ENCODE results near the gene LY86.

Gene LY86

DNA sequence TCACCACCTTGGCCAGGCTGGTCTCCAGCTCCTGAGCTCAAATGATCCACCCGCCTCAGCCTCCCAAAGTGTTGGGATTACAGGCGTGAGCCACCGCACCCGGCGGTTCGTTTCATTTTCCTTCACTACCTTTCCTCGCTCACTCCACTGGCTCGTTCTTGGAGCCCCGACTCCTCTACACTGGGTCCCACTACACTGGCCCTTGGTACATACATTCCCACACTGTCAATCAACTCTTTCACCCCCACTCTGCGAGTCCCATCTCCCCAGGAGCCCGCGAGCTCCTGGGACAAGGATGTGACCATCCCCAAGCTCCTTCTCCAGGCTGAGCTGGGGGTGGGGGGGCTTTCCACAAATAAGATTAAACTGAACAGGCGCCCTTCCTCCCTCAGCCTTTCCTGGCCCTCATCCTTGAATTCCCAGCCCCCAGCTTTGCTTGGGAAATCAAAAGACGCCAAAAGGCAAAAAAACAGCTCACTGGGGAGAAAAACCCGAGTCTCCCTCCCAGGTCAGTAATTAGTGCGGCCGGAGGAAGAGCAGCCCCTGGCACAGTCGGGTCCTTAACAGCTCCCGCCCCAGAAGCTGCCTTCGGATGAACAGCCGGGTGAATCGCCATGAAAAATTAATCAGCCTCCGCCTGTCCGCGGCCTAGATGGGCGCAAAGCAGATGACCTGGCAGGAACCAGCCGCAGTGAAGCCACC lies 42.8 kb upstream of the LY86 start:
- Histone ChIP-seq H3K9ac (peak overlapping the region; percentile 94), H2AFZ (ENCODE audit: low read depth) (peak overlapping the region; percentile 96), H3K27me3 (ENCODE audit: insufficient read depth, low read depth) (no peaks in the 10 kb centered on the region), H3K4me2 (peak overlapping the region; percentile 81), H3K27ac (peak overlapping the region; percentile 99), H3K36me3 (ENCODE audit: insufficient read depth) (no peaks in the 10 kb centered on the region), H3K4me3 (IDR thresholded peaks at IDR 0.05; ENCODE audit: insufficient read depth, low read depth, low read length) (no peak overlapping the region), H4K20me1 (ENCODE audit: insufficient read depth) (no peaks in the 10 kb centered on the region), H3K4me1 (ENCODE audit: low read depth, poor library complexity, severe bottlenecking) (peaks cover 68% of the 10 kb centered on the region), H3K79me2 (ENCODE audit: insufficient read depth, low read depth) (no peaks in the 10 kb centered on the region)
- TF ChIP-seq, protein P1, sequence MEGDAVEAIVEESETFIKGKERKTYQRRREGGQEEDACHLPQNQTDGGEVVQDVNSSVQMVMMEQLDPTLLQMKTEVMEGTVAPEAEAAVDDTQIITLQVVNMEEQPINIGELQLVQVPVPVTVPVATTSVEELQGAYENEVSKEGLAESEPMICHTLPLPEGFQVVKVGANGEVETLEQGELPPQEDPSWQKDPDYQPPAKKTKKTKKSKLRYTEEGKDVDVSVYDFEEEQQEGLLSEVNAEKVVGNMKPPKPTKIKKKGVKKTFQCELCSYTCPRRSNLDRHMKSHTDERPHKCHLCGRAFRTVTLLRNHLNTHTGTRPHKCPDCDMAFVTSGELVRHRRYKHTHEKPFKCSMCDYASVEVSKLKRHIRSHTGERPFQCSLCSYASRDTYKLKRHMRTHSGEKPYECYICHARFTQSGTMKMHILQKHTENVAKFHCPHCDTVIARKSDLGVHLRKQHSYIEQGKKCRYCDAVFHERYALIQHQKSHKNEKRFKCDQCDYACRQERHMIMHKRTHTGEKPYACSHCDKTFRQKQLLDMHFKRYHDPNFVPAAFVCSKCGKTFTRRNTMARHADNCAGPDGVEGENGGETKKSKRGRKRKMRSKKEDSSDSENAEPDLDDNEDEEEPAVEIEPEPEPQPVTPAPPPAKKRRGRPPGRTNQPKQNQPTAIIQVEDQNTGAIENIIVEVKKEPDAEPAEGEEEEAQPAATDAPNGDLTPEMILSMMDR (conservative IDR thresholded peaks at IDR 0.05; ENCODE audit: low read depth, low read length): no peak

GRCh38 chr6:6546318-6547109 lies 42.0 kb upstream of the LY86 start:
- peaks cover 62% of the 10 kb centered on the region for H3K4me1 ChIP-seq (ENCODE audit: low read depth, poor library complexity, severe bottlenecking)

DNA sequence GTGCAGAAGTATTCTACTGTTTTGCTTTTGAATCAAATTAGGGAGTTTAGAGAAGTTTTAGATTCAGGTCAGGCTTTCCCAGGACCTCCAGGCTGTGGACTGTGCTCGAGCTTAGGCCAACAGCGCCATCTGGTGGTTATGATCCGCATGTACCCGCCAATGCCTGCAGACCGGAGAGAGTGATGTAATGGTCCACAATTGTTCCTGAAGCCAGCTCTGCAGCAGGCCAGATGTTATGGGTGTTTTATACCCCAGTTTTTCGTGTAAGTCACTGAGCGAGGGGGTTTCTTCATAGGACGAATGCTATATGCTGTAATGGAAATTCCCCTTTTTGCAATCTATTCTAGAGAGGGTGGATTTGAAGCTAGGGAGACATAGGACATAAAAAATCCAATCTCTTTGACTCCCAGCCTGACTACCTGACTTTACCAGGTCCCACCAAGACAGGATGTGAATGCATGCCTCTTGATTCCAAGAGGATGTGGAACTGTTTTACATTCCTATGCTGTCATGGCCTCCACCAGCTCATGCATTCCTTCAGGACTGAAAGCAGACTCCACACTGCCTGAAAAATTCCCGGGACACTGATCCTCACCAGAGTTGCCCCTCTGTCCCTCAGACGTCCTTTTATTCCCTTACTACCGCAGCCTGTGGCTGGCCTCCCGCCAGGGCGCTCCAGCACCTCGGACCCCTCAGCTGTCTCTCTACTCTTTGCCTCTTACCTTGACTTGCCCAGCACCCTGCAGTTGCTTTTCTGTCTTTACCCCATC lies 41.2 kb upstream of the LY86 start:
- Histone ChIP-seq H3K27me3 (ENCODE audit: insufficient read depth, low read depth) (no peaks in the 10 kb centered on the region), H3K4me2 (peak overlapping the region; percentile 81), H3K27ac (peak overlapping the region; percentile 99), H3K4me1 (ENCODE audit: low read depth, poor library complexity, severe bottlenecking) (peaks cover 56% of the 10 kb centered on the region), H2AFZ (ENCODE audit: low read depth) (peak overlapping the region; percentile 96), H3K9ac (peak overlapping the region; percentile 94), H3K36me3 (ENCODE audit: insufficient read depth) (no peaks in the 10 kb centered on the region), H3K79me2 (ENCODE audit: insufficient read depth, low read depth) (no peaks in the 10 kb centered on the region), H3K4me3 (IDR thresholded peaks at IDR 0.05; ENCODE audit: insufficient read depth, low read depth, low read length) (no peak overlapping the region), H4K20me1 (ENCODE audit: insufficient read depth) (no peaks in the 10 kb centered on the region)
- TF ChIP-seq, protein P1 (conservative IDR thresholded peaks at IDR 0.05; ENCODE audit: low read depth, low read length): peak; percentile 98

More at GRCh38 chr6:6546318-6547109, 42.0 kb upstream of the LY86 start:
- Histone ChIP-seq H3K36me3 (ENCODE audit: insufficient read depth) (no peaks in the 10 kb centered on the region), H3K79me2 (ENCODE audit: insufficient read depth, low read depth) (no peaks in the 10 kb centered on the region), H4K20me1 (ENCODE audit: insufficient read depth) (no peaks in the 10 kb centered on the region), H3K4me2 (peak overlapping the region; percentile 81), H3K9ac (peak overlapping the region; percentile 94), H3K27me3 (ENCODE audit: insufficient read depth, low read depth) (no peaks in the 10 kb centered on the region), H2AFZ (ENCODE audit: low read depth) (peak overlapping the region; percentile 96), H3K4me3 (IDR thresholded peaks at IDR 0.05; ENCODE audit: insufficient read depth, low read depth, low read length) (no peak overlapping the region), H3K27ac (peak overlapping the region; percentile 99)
- TF ChIP-seq, protein P1 (conservative IDR thresholded peaks at IDR 0.05; ENCODE audit: low read depth, low read length): no peak

DNA sequence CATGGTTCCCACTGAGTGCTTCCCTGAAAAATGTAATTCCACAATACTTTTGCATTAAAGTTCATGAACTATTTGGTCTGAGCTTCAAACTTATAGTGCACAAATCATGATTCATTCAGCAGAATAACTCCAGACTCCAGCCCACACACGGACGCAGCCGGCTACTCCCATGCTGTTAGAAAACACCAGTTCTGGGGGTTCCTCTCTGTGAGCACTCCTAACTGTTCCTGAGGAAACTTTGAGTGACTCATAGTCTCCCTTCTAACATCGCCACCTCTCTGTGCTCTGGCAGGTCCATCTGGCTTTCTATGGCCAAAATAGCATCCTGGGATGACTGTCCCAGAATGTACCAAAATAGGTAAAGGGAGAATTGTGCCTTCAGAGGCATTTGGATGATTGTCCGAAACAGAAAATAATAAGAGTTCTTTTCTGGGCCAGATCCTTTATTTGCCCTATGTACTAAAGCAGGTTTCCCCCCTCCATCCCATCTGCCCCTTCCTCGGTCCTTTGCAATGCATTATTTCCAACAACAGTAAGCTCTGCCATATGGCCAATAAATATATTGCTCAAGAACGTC lies 32.3 kb upstream of the LY86 start:
- H2AFZ ChIP-seq (ENCODE audit: low read depth): no peak overlapping the region
- H3K4me3 ChIP-seq (IDR thresholded peaks at IDR 0.05; ENCODE audit: insufficient read depth, low read depth, low read length): no peak overlapping the region
- peaks cover 9% of the 10 kb centered on the region for H3K4me1 ChIP-seq (ENCODE audit: low read depth, poor library complexity, severe bottlenecking)
- H3K27me3 ChIP-seq (ENCODE audit: insufficient read depth, low read depth): no peaks in the 10 kb centered on the region
- H3K9ac ChIP-seq: no peak overlapping the region
- H3K79me2 ChIP-seq (ENCODE audit: insufficient read depth, low read depth): no peaks in the 10 kb centered on the region
- H3K27ac ChIP-seq: no peak overlapping the region
- TF ChIP-seq, protein P1 (conservative IDR thresholded peaks at IDR 0.05; ENCODE audit: low read depth, low read length): no peak
- no peaks in the 10 kb centered on the region for H4K20me1 ChIP-seq (ENCODE audit: insufficient read depth)
- H3K36me3 ChIP-seq (ENCODE audit: insufficient read depth): no peaks in the 10 kb centered on the region
- no peak overlapping the region for H3K4me2 ChIP-seq

All from KMS-11 (cell line).